ENCODE measurements around the gene DUSP8.
"Not testable (repeated sequence)": the region's sequence is repeated elsewhere in the genome, so short reads cannot be mapped to it uniquely, and the experiment has no call there.

DUSP8 gene

GRCh38 chr11:1572197-1573076, at the start of gene DUSP8:
TSS of gene DUSP8 (minus strand) at chr11:1572271. CDS start at chr11:1565826, 6,445 bp downstream.
- DNase-seq (ENCODE audit: low read depth) = peak; percentile 56

- no peak for DNase-seq (ENCODE audit: low read depth)
These were observed 47.4 kb upstream of the DUSP8 start for GRCh38 chr11:1619449-1619848.

- DNase-seq (ENCODE audit: low read depth) = no peak
These were observed 46.2 kb upstream of the DUSP8 start for GRCh38 chr11:1618231-1618630.

GRCh38 chr11:1608363-1608762, 36.3 kb upstream of the DUSP8 start, which contains the start of gene KRTAP5-3:
TSS of gene KRTAP5-3 (minus strand) at chr11:1608463. CDS start at chr11:1608385, 78 bp downstream.
- no peak for DNase-seq (ENCODE audit: low read depth)

- not testable (repeated sequence) for DNase-seq (ENCODE audit: low read depth)
These were observed 35.8 kb upstream of the DUSP8 start for GRCh38 chr11:1607901-1608300.

GRCh38 chr11:1607156-1607845, 35.2 kb upstream of the DUSP8 start:
- DNase-seq (ENCODE audit: low read depth) = not testable (repeated sequence)

GRCh38 chr11:1605923-1606322, 33.9 kb upstream of the DUSP8 start:
- DNase-seq (ENCODE audit: low read depth) = not testable (repeated sequence)

GRCh38 chr11:1604711-1605110, 32.6 kb upstream of the DUSP8 start:
- DNase-seq (ENCODE audit: low read depth) = no peak

GRCh38 chr11:1604181-1604580, 32.1 kb upstream of the DUSP8 start:
- DNase-seq (ENCODE audit: low read depth) = no peak

- no peak for DNase-seq (ENCODE audit: low read depth)
These were observed 31.6 kb upstream of the DUSP8 start for GRCh38 chr11:1603629-1604028.

- DNase-seq (ENCODE audit: low read depth) = not testable (repeated sequence)
These were observed 29.6 kb upstream of the DUSP8 start for GRCh38 chr11:1601663-1602062.

GRCh38 chr11:1600626-1601025, 28.6 kb upstream of the DUSP8 start:
- DNase-seq (ENCODE audit: low read depth) = no peak

GRCh38 chr11:1598816-1599215, 26.7 kb upstream of the DUSP8 start:
- DNase-seq (ENCODE audit: low read depth) = no peak

GRCh38 chr11:1598406-1598805, 26.3 kb upstream of the DUSP8 start:
- not testable (repeated sequence) for DNase-seq (ENCODE audit: low read depth)

- DNase-seq (ENCODE audit: low read depth) = no peak
These were observed 25.9 kb upstream of the DUSP8 start, which contains the start of gene KRTAP5-2 for GRCh38 chr11:1597994-1598380. TSS of gene KRTAP5-2 (minus strand) at chr11:1598294. CDS start at chr11:1598250, 44 bp downstream.

GRCh38 chr11:1597331-1597993, 25.4 kb upstream of the DUSP8 start:
- no peak for DNase-seq (ENCODE audit: low read depth)

GRCh38 chr11:1596576-1597121, 24.6 kb upstream of the DUSP8 start:
- not testable (repeated sequence) for DNase-seq (ENCODE audit: low read depth)

GRCh38 chr11:1595994-1596575, 24.0 kb upstream of the DUSP8 start:
- DNase-seq (ENCODE audit: low read depth) = not testable (repeated sequence)

- DNase-seq (ENCODE audit: low read depth) = no peak
These were observed 20.6 kb upstream of the DUSP8 start for GRCh38 chr11:1592628-1593027.

- no peak for DNase-seq (ENCODE audit: low read depth)
These were observed 17.9 kb upstream of the DUSP8 start for GRCh38 chr11:1589996-1590395.

- DNase-seq (ENCODE audit: low read depth) = not testable (repeated sequence)
These were observed 17.3 kb upstream of the DUSP8 start for GRCh38 chr11:1589191-1589963.
